ENCODE measurements around the gene CADPS2.

CADPS2 gene

DNA sequence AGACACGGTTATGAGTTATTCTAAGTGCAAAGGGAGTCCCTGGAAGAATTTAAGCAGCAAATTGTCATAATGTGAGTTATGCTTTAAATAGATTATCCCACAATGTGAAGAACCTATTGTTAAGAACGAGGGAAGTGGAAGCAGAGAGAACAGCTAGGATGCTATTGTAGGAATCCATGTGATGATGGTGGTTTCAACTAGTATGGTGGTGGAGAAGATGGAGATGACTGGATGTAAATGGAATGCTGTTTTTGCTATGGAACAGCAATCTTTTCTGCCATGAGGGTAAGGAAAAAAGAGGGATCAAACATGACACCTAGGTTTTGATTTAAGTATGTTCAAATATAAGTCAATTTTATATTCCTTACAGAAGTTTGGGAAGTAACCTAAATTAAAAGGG is 378.7 kb downstream of the CADPS2 start:
- Histone ChIP-seq H3K9me3 (ENCODE audit: insufficient read depth, low read depth, low read length) (no peaks in the 10 kb centered on the region), H3K9me2 (replicated peaks; ENCODE audit: low read depth, low read length) (no peaks in the 10 kb centered on the region), H3K9ac (ENCODE audit: low read depth, low read length, poor library complexity, severe bottlenecking) (no peak overlapping the region), H3K36me3 (ENCODE audit: insufficient read depth, low read length) (no peaks in the 10 kb centered on the region), H3K4me3 (ENCODE audit: low read length, poor library complexity, severe bottlenecking) (no peak overlapping the region), H3K4me2 (ENCODE audit: low read depth, low read length, poor library complexity, severe bottlenecking) (no peak overlapping the region), H4K20me1 (ENCODE audit: insufficient read depth, low read length, poor library complexity, severe bottlenecking) (no peaks in the 10 kb centered on the region), H3K27me3 (ENCODE audit: insufficient read depth, low read length, poor library complexity, severe bottlenecking) (no peaks in the 10 kb centered on the region), H3F3A (ENCODE audit: low read depth) (no peaks in the 10 kb centered on the region), H2AFZ (ENCODE audit: low read length) (no peak overlapping the region; the same call in 1 of the 2 replicates), H3K4me1 (ENCODE audit: insufficient read depth, low read length, poor library complexity, severe bottlenecking) (no peaks in the 10 kb centered on the region), H3K79me2 (ENCODE audit: insufficient read depth, low read length) (no peaks in the 10 kb centered on the region)
- TF ChIP-seq, protein P1, sequence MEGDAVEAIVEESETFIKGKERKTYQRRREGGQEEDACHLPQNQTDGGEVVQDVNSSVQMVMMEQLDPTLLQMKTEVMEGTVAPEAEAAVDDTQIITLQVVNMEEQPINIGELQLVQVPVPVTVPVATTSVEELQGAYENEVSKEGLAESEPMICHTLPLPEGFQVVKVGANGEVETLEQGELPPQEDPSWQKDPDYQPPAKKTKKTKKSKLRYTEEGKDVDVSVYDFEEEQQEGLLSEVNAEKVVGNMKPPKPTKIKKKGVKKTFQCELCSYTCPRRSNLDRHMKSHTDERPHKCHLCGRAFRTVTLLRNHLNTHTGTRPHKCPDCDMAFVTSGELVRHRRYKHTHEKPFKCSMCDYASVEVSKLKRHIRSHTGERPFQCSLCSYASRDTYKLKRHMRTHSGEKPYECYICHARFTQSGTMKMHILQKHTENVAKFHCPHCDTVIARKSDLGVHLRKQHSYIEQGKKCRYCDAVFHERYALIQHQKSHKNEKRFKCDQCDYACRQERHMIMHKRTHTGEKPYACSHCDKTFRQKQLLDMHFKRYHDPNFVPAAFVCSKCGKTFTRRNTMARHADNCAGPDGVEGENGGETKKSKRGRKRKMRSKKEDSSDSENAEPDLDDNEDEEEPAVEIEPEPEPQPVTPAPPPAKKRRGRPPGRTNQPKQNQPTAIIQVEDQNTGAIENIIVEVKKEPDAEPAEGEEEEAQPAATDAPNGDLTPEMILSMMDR (conservative IDR thresholded peaks at IDR 0.05; ENCODE audit: low read length): no peak
- no peak for TF ChIP-seq EZH2phosphoT487 (IDR thresholded peaks at IDR 0.05; ENCODE audit: borderline replicate concordance)

DNA sequence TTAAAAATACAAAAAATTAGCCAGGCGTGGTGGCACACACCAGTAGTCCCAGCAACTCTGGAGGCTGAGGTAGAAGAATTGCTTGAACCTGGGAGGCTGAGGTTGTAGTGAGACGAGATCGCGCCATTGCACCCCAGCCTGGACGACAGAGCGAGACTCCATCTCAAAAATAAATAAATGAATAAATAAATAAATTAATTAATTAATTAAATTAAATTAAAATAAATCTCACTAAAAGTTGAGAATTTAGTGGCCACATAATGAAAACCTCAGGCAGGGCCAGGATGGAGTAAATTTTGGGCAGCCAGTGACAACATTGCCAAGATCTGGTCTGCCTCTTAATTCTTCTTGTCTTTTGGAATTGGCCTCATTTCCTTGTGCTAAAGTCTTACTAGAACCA is 394.3 kb downstream of the CADPS2 start:
- Histone ChIP-seq H3K9me2 (replicated peaks; ENCODE audit: low read depth, low read length) (no peaks in the 10 kb centered on the region), H3K27me3 (ENCODE audit: insufficient read depth, low read length, poor library complexity, severe bottlenecking) (no peaks in the 10 kb centered on the region), H3K4me2 (ENCODE audit: low read depth, low read length, poor library complexity, severe bottlenecking) (no peak overlapping the region), H3K4me3 (ENCODE audit: low read length, poor library complexity, severe bottlenecking) (no peak overlapping the region), H3K4me1 (ENCODE audit: insufficient read depth, low read length, poor library complexity, severe bottlenecking) (no peaks in the 10 kb centered on the region), H3K9me3 (ENCODE audit: insufficient read depth, low read depth, low read length) (no peaks in the 10 kb centered on the region), H3K9ac (ENCODE audit: low read depth, low read length, poor library complexity, severe bottlenecking) (no peak overlapping the region), H4K20me1 (ENCODE audit: insufficient read depth, low read length, poor library complexity, severe bottlenecking) (no peaks in the 10 kb centered on the region), H3K36me3 (ENCODE audit: insufficient read depth, low read length) (no peaks in the 10 kb centered on the region), H3K79me2 (ENCODE audit: insufficient read depth, low read length) (no peaks in the 10 kb centered on the region), H3F3A (ENCODE audit: low read depth) (no peaks in the 10 kb centered on the region), H2AFZ (ENCODE audit: low read length) (no peak overlapping the region)
- TF ChIP-seq EZH2phosphoT487 (IDR thresholded peaks at IDR 0.05; ENCODE audit: borderline replicate concordance): no peak
- TF ChIP-seq, protein P1 (conservative IDR thresholded peaks at IDR 0.05; ENCODE audit: low read length): no peak

DNA sequence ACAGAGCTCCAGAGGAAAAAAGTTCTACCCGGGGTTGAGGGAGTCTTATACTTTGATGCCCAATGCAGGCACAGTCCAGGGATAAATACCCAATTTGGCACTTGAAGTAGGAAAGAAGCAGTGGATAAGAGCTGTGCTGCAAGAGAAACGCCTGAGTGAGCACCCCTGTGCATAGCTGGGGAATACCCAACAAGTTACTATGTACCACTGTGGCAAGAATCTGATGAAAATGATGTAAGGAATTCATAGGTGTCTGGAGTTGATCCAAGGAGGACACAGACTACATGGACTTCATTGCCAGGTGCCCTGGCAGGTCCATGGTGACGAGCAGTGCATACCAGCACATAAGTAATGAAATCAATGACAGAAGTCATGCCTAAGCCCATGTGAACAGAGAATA is 398.0 kb downstream of the CADPS2 start:
- no peak overlapping the region for H2AFZ ChIP-seq (ENCODE audit: low read length)
- H3K4me1 ChIP-seq (ENCODE audit: insufficient read depth, low read length, poor library complexity, severe bottlenecking): no peaks in the 10 kb centered on the region
- TF ChIP-seq, protein P1 (conservative IDR thresholded peaks at IDR 0.05; ENCODE audit: low read length): no peak
- no peak for TF ChIP-seq EZH2phosphoT487 (IDR thresholded peaks at IDR 0.05; ENCODE audit: borderline replicate concordance)
- no peak overlapping the region for H3K4me2 ChIP-seq (ENCODE audit: low read depth, low read length, poor library complexity, severe bottlenecking)
- no peaks in the 10 kb centered on the region for H3K9me2 ChIP-seq (replicated peaks; ENCODE audit: low read depth, low read length)
- H3K9ac ChIP-seq (ENCODE audit: low read depth, low read length, poor library complexity, severe bottlenecking): no peak overlapping the region
- H3K4me3 ChIP-seq (ENCODE audit: low read length, poor library complexity, severe bottlenecking): no peak overlapping the region
- no peaks in the 10 kb centered on the region for H3F3A ChIP-seq (ENCODE audit: low read depth)
- H3K79me2 ChIP-seq (ENCODE audit: insufficient read depth, low read length): no peaks in the 10 kb centered on the region
- no peaks in the 10 kb centered on the region for H4K20me1 ChIP-seq (ENCODE audit: insufficient read depth, low read length, poor library complexity, severe bottlenecking)
- no peaks in the 10 kb centered on the region for H3K36me3 ChIP-seq (ENCODE audit: insufficient read depth, low read length)
- H3K9me3 ChIP-seq (ENCODE audit: insufficient read depth, low read depth, low read length): no peaks in the 10 kb centered on the region
- no peaks in the 10 kb centered on the region for H3K27me3 ChIP-seq (ENCODE audit: insufficient read depth, low read length, poor library complexity, severe bottlenecking)

Measured in Loucy (cell line).